Activated T-helper 17 cell treated with anti-CD3 and anti-CD28 coated beads, Interleukin-2, amount 50 U/mL, for 72 hours (primary cell): ENCODE data around the gene KCND3. TPM values are rescaled to one million over a fixed set of nuclear protein-coding genes. Genes with fewer than 3 reads are reported as not detected.

Experiments
- ATAC-seq: fragments of 150-1000 bp; cut with Tn5 transposase; replicated peaks from 2 replicates; pipeline ENCODE4 v1.10.0; 2021; ENCODE audit warnings: mild to moderate bottlenecking, moderate library complexity
- H3K27ac Mint-ChIP-seq: one replicate; pipeline ENCODE4 v1.8.0; 2022; ENCODE audit warnings: mixed read lengths
- H3K27me3 Mint-ChIP-seq: one replicate; pipeline ENCODE4 v1.8.0; 2022; ENCODE audit warnings: mixed read lengths
- H3K36me3 Mint-ChIP-seq: one replicate; pipeline ENCODE4 v1.8.0; 2022; ENCODE audit warnings: low read depth, mild to moderate bottlenecking, mixed read lengths
- H3K4me1 Mint-ChIP-seq: one replicate; pipeline ENCODE4 v1.8.0; 2022; ENCODE audit warnings: mixed read lengths
- H3K4me3 Mint-ChIP-seq: one replicate; pipeline ENCODE4 v1.8.0; 2022; ENCODE audit warnings: mild to moderate bottlenecking, mixed read lengths
- H3K9me3 Mint-ChIP-seq: one replicate; pipeline ENCODE4 v1.8.0; 2022; ENCODE audit warnings: mixed read lengths
- total RNA-seq, 2 donors: library from RNA; stranded (reverse); gene quantifications; one replicate each; pipeline ENCODE4 v1.2.3, GENCODE V29; 2022

KCND3 gene
- total RNA-seq, 2 donors from 2014 or later, result not detected

DNA sequence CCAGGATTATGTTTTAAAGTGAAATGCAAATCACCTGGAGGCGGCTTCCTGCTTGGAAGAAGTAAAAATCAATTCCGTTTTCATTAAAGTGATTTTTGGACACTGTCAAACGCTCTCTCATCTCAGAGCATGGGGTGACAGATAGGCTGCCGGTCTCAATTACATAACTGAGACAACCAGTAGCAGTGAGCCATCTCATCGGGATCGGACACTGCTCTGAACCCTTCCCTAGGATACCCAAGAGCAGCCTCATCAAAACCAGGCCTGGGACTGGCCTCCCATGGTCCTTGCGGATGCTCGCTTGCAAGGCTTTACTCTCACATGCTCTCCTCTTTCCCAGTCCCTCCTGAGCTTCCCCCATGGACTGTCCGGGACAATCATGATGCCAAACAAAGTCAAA is 12.1 kb downstream of the KCND3 start:
- Mint-ChIP-seq H3K9me3 (no peaks in the 10 kb centered on the region), H3K27me3 (peaks cover 38% of the 10 kb centered on the region), H3K27ac (no peak overlapping the region), H3K36me3 (no peaks in the 10 kb centered on the region), H3K4me1 (no peaks in the 10 kb centered on the region), H3K4me3 (no peak overlapping the region)
- ATAC-seq, result no peak

DNA sequence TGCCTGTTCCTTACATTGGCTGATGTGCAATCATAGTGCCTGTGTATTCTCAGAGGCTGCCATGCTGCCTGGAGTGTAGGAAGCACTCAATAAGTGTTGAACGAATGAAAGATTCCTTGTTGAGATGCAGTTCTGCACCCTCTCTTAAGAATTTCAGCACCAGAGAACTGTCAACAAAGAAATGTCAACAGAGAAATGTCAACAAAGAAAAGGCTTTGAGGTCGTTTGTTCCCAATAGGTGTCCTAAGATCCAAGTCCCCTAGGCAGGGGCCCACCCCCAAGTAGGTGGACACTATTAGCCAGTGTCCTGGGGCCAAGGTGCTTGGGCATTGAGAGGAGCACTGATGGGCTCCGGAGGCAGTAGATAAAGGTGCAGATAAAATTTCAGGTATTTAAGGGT is 12.6 kb downstream of the KCND3 start:
- Mint-ChIP-seq H3K36me3 (no peaks in the 10 kb centered on the region), H3K4me3 (no peak overlapping the region), H3K27ac (no peak overlapping the region), H3K27me3 (peaks cover 39% of the 10 kb centered on the region), H3K9me3 (no peaks in the 10 kb centered on the region), H3K4me1 (no peaks in the 10 kb centered on the region)
- ATAC-seq, result no peak

DNA sequence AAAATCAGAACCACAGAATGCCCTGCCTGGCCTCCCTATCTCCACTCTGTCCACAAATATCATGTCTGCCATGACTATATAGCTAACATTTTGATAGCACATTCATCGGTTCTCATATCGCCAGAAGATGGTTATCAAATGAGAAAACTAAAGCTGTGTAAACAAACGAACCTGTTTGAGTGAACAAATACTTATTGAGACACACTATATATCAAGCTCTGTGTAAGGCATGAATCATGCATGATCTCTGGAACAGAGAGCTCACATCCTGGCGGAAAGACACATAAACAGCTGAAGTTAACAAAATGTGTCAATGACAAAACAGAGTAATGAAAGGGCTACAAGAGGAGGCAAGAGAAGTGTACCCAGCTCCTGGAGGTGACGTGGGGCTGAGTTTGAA is 13.1 kb downstream of the KCND3 start:
- peaks cover 44% of the 10 kb centered on the region for H3K27me3 Mint-ChIP-seq
- ATAC-seq, result no peak
- no peaks in the 10 kb centered on the region for H3K4me1 Mint-ChIP-seq
- H3K9me3 Mint-ChIP-seq, result no peaks in the 10 kb centered on the region
- H3K4me3 Mint-ChIP-seq, result no peak overlapping the region
- H3K27ac Mint-ChIP-seq, result no peak overlapping the region
- no peaks in the 10 kb centered on the region for H3K36me3 Mint-ChIP-seq

DNA sequence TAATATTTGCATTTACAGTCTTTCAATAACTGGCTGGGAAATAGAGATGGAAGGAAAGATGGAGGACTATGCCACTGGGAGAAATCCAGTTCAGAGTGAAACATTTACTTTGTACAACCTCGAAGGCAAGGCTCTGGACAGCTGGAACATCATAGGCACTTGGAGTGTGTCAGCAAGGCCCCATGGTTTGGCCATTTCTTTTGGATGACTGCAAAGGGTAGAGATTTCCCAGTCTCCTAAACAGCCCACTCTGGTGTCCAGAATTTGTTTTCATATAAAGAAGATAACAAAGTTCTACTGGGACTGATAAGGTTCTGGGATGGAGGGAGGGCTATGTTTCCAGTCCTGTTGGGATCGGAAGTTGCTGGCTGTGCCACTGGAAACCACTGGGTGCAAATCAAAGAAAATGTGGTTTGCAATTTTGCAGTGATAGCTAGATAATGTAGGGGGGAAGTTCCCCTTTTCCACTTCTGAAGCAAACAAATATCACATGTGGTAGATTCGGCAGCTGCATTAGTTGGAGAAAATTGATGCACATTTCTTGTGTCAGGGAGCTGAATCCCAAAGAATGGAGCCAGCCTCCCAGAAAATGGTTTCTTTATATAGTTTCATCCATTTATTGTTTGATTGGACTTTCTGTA is 16.2 kb downstream of the KCND3 start:
- Mint-ChIP-seq H3K36me3 (no peaks in the 10 kb centered on the region), H3K4me1 (no peaks in the 10 kb centered on the region), H3K9me3 (no peaks in the 10 kb centered on the region), H3K27me3 (peaks cover 57% of the 10 kb centered on the region), H3K27ac (no peak overlapping the region), H3K4me3 (no peak overlapping the region)
- no peak for ATAC-seq

DNA sequence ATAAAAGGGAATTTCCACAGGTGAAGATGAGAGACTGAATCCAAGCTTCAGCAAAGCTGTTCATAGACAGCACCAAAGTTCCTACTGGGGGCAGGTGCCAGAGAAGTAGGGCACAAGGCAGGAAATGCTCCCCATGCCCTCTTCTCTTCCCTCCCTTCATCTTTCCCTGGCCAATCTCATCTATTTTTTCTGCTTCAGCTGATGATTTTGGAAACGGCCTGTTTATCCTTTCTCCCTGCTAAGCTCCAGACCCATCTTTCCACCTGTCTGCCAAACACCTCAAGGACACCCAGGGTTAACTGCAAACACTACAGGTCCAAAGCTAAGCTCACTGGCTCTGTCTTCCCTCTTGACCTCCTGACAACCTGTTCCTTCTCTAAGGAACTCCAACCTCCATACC is 18.1 kb downstream of the KCND3 start:
- Mint-ChIP-seq H3K27me3 (peaks cover 46% of the 10 kb centered on the region), H3K9me3 (no peaks in the 10 kb centered on the region), H3K4me3 (no peak overlapping the region), H3K27ac (no peak overlapping the region), H3K36me3 (no peaks in the 10 kb centered on the region), H3K4me1 (no peaks in the 10 kb centered on the region)
- ATAC-seq, result no peak

DNA sequence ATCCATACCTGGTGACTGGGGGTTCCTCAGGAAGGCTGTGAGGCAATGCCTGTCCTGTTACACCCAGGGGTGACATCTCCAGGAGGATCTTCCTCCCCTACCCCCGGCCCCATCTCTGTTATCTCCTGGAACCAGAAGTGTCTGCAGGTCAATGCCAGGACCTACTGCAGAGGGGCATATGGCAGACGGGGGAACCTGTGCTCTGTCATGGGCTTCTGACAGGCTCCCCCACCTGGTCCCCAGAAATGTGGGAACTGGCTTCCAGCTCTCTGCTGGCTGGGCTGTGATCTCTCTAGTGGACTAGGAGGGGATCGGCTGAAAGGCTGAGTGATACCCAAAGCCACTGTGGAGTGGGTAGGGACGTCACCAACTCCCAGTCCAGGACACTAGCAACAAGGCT is 21.0 kb downstream of the KCND3 start:
- no peak overlapping the region for H3K4me3 Mint-ChIP-seq
- H3K27me3 Mint-ChIP-seq, result peaks cover 45% of the 10 kb centered on the region
- ATAC-seq, result no peak

DNA sequence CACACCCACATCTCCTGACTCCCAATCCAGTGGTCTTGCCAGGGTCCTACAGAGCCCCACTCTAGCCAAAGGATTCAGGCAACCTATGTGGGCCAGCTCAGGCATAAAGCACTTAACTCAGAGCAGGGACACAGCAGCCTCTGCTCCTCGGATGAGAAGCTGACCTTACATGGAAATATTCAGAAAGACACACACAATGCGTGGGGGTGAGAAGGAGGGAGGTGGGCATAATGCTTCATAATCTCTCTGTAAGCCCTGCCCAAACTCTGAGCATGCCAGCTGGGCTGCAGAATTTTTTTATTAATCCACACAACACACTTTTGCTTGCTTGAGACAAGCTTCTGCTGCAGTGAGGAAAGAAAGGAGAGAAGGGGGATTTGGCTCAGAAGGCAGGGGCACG is 21.6 kb downstream of the KCND3 start:
- Mint-ChIP-seq H3K9me3 (no peaks in the 10 kb centered on the region), H3K36me3 (no peaks in the 10 kb centered on the region), H3K27me3 (peaks cover 42% of the 10 kb centered on the region), H3K27ac (no peak overlapping the region), H3K4me3 (no peak overlapping the region), H3K4me1 (no peaks in the 10 kb centered on the region)
- no peak for ATAC-seq

More for the DNA sequence above, 21.0 kb downstream of the KCND3 start:
- Mint-ChIP-seq H3K9me3 (no peaks in the 10 kb centered on the region), H3K27ac (no peak overlapping the region), H3K36me3 (no peaks in the 10 kb centered on the region), H3K4me1 (no peaks in the 10 kb centered on the region)

DNA sequence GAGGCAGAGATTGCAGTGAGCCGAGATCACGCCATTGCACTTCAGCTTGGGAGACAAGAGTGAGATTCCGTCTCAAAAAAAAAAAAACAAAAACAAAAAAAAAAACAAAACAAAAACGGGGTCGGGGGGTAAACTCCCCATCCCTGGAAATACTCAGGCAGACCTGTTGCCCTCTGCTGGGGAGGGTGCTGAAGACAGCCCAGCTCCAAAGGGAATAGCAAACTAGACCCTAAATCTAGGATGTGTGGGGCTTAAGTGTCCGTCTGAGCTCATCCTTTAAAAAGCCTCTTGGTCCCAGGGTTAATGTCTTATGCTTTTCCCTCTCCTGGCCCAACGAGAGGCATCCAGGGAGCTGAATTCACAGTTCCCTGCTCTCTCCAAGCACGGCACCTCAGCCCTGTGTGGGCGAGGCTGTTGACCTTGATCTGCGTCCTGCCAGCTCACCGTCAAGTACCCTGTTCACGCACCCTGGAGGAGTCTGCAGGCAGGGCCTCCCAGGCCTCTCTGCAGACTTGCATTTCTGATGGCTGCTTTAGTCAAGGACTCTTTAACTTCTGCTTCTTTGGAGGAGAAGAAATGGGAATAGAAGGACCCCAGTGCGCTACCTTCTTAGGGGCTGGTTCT is 22.3 kb downstream of the KCND3 start:
- ATAC-seq, result no peak
- Mint-ChIP-seq H3K4me3 (no peak overlapping the region), H3K27me3 (peaks cover 42% of the 10 kb centered on the region), H3K4me1 (no peaks in the 10 kb centered on the region), H3K36me3 (no peaks in the 10 kb centered on the region), H3K27ac (no peak overlapping the region), H3K9me3 (no peaks in the 10 kb centered on the region)

DNA sequence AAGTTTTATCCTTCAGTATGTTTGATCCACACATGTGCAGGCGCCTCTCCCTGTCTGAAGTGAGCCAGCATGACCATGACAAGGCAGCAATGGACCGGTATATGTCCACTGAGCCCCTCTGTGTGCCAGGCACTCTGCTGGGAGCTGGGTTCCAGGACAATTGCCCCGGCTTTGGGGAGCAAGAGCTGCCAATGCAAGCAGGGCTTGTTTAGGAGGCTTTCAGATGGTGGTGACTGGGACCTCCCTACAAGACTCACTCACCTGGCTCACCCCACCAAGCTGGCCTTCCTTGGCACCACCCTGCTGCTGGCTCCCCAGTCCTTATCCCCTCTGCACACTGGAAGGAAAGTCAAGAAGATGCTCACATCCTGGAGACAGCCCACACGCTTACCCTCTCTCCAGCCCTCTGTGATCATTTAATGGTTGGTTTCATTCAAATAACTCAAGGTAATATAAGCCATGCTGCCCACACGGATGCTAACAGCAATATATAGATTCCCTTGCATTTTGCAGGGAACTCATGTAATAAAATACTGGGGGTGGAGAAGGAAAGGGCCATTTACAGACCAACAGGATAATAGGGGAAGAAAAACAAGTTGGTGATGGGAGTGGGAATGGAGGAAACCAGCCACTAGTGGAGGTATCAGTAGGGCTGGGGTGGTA is 23.6 kb downstream of the KCND3 start:
- no peak for ATAC-seq
- H3K4me3 Mint-ChIP-seq, result no peak overlapping the region
- H3K27me3 Mint-ChIP-seq, result peaks cover 36% of the 10 kb centered on the region
- H3K4me1 Mint-ChIP-seq, result no peaks in the 10 kb centered on the region
- H3K9me3 Mint-ChIP-seq, result no peaks in the 10 kb centered on the region
- H3K27ac Mint-ChIP-seq, result no peak overlapping the region
- H3K36me3 Mint-ChIP-seq, result no peaks in the 10 kb centered on the region

DNA sequence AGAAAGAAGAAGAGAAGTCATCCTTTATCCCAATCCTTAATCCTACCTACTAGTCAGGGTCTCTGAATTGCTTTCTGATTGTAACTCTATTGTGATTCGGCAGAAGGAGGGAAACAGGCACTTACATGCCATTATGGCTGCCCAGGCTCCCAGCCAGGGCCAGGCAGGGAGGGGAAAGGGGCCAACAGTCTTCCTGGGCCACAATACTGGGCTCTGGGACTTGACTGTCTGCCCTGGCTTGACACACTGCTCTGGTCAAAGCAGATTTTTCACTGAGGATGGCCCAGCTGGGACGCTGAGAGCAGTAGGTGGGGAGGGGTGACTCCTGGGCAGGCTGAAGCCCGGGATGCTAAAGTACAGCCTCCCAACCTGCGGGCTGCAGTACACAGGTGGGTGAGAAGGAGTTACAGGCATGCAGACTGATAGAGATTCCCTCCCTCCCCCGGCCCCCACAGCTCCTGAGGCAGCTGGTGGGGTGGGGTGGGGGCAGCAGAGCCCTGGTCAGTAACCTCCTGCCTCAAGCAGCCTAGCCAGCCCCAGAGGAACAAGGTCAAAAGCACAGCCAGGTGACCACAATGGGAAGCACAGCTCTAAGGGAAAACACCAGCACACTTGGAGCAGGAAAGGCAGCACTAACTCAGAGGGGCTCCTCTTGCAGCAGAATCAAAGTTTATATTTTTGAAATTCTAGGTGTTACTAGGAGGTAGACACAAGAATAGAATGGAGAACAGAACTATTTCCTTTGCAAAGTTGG is 25.3 kb downstream of the KCND3 start:
- no peaks in the 10 kb centered on the region for H3K36me3 Mint-ChIP-seq
- peaks cover 35% of the 10 kb centered on the region for H3K27me3 Mint-ChIP-seq
- H3K9me3 Mint-ChIP-seq, result no peaks in the 10 kb centered on the region
- no peak for ATAC-seq
- no peak overlapping the region for H3K4me3 Mint-ChIP-seq
- no peaks in the 10 kb centered on the region for H3K4me1 Mint-ChIP-seq
- H3K27ac Mint-ChIP-seq, result no peak overlapping the region

DNA sequence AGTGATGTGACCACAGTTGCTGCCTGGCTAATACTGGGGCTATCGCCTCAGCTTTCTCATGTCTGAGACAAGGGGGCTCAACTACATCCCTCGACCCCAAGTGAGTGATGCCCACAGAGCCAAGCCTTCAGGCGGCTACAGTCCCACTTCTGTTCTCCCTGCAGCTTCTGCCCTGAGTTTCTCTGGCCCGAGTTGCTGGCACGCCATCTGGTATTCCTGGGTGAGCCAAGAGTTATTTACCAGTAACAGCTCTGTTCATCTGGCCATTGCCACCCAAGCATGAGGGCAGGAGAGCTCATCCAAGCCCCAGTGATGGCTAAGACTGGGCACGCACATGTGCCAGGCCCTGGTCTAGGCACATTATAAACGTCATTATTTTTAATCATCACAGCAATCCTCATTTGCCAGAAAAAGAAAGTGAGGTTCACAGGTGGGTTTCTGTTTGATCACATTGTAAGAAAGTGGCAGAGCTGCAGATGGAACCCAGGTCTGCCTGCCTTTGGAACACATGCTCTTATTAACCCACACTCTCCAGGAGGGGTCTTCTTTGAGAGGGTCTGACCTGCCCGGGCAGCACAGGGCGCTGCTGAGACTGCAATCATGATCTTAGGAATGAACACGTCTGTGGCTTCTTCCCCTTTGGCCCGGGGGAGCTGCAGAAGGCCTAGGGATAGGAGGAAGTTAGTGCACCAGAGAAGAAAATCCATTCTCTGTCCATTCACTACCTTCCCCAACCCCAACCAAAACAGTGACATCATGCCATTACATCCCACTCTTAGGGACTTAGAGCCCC is 27.5 kb downstream of the KCND3 start:
- H3K4me3 Mint-ChIP-seq, result no peak overlapping the region
- ATAC-seq, result no peak

DNA sequence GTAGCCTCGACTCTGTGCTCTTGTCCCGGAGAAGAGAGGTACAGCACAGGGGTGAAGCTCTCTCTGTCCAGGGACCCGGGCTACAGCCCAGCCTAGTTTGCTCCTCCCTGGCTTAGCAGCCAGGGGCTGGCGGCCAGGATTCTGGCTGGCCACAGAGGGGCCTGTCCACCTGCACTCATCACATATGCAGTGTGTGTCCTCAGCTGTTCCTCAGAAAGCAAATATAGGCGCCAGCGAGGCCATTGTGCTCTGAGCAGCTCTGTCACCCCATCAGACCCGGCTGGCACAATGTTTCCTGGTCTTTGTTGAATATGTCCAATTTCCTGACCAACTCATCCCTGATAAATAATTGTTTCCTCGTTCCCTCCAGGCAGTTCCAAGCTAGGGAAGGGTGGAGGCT is 28.5 kb downstream of the KCND3 start:
- Mint-ChIP-seq H3K36me3 (no peaks in the 10 kb centered on the region), H3K9me3 (no peaks in the 10 kb centered on the region), H3K27ac (no peak overlapping the region), H3K4me3 (no peak overlapping the region), H3K27me3 (peaks cover 29% of the 10 kb centered on the region), H3K4me1 (no peaks in the 10 kb centered on the region)
- ATAC-seq, result no peak

More for the DNA sequence above, 27.5 kb downstream of the KCND3 start:
- no peaks in the 10 kb centered on the region for H3K9me3 Mint-ChIP-seq
- no peak overlapping the region for H3K27ac Mint-ChIP-seq
- peaks cover 33% of the 10 kb centered on the region for H3K27me3 Mint-ChIP-seq
- no peaks in the 10 kb centered on the region for H3K4me1 Mint-ChIP-seq
- no peaks in the 10 kb centered on the region for H3K36me3 Mint-ChIP-seq

DNA sequence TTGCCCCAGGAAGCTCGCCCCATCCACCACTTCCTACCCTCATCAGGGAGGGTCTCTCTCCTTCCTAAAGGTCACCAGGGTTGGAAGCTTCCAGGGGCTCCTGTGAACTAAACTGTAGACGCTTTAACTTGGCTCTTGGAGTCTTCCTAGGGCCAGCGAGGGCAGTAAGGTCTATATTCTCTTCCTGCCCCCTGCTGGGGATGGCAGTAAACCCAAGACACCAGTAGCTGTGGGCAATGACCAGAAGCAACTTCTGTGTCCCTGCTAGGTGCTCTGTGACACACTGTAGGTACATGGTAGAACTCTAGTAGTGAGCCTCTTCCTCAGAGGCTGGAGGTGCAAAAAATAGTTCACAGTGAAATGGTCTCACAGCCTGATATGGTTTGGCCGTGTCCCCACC is 30.0 kb downstream of the KCND3 start:
- peaks cover 26% of the 10 kb centered on the region for H3K27me3 Mint-ChIP-seq
- no peaks in the 10 kb centered on the region for H3K4me1 Mint-ChIP-seq
- no peak overlapping the region for H3K4me3 Mint-ChIP-seq
- no peaks in the 10 kb centered on the region for H3K36me3 Mint-ChIP-seq
- no peak for ATAC-seq
- H3K27ac Mint-ChIP-seq, result no peak overlapping the region
- no peaks in the 10 kb centered on the region for H3K9me3 Mint-ChIP-seq

DNA sequence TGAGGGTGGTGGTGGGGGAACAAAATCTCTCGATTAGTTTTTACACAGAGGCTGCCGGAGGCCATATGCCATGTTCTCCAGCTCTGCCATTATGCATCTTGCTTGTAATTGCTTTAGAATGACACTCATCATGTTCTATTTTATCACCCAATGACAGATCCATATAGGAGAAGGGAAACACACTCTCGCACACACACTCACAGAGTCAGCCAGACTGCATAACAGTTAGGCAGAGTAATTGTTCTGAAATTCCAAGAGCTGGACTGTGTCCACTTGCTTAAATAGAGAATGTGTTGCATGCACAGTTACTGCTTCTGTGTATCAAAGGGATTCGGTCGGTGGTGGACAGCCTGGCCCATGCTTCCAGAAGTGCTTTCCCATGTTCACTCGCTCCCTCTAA is 30.6 kb downstream of the KCND3 start:
- H3K36me3 Mint-ChIP-seq, result no peaks in the 10 kb centered on the region
- H3K4me1 Mint-ChIP-seq, result no peaks in the 10 kb centered on the region
- no peaks in the 10 kb centered on the region for H3K9me3 Mint-ChIP-seq
- H3K4me3 Mint-ChIP-seq, result no peak overlapping the region
- no peak overlapping the region for H3K27ac Mint-ChIP-seq
- peaks cover 30% of the 10 kb centered on the region for H3K27me3 Mint-ChIP-seq
- ATAC-seq, result no peak
